Suprapubic skin (tissue), 4 donors: ENCODE data around the gene SNX9.

Source experiments
- POLR2A ChIP-seq, 2 donors: fragments of 450-650 bp; IDR thresholded peaks; one replicate each; pipeline ENCODE4 v1.6.1; 2017; ENCODE audit warnings: antibody characterized with exemption in 2 of 2, mild to moderate bottlenecking in 2 of 2, moderate library complexity in 2 of 2
- POLR2AphosphoS5 ChIP-seq, 3 donors: sonication (generic); formaldehyde crosslinking; IDR thresholded peaks; one replicate each; pipeline ENCODE4 v1.6.1; 2017; ENCODE audit warnings: antibody characterized with exemption in 3 of 3
- TF ChIP-seq, protein P1 (sequence below), 2 donors: fragments of 200-600 bp in 1 of 2; fragments of 450-650 bp in 1 of 2; sonication (generic) in 1 of 2; IDR thresholded peaks; one replicate each; pipeline ENCODE4 v1.5.1; 2016 to 2019; ENCODE audit warnings: antibody characterized with exemption in 2 of 2, mild to moderate bottlenecking in 1 of 2, moderate library complexity in 1 of 2

DNA sequence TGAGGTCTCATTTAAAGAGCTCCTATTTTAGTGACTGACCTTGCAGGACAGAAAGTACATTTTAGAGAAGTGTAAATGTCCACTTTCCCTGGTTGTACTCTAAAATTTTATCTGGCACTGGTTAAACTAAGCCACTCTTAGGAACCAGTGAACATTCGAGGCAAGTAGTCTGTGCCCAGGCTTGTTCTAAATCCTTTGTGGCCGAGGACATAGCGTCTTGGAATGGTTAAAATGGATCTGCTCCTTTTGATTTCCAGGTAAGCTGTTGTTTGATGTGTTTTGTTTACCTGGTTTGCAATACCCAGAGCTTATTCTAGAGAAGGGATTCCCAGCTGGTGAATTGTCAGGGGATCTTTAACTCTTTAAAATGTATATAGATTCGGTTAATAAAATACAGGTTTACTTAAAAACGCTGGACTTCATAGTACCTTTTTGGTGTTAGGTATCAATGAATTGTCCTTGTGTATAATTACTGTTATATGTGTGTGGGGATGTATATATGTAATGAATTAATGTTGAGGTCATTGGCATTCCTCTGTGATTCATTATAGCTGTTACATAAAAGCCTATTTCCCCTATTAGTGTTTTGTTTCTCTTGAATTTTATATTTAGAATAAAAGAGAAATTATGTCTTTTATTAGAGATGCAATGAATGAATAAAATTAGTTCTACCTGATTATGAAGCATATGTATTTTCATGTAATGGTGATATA lies 15.8 kb downstream of the SNX9 start:
- no peak for TF ChIP-seq POLR2AphosphoS5 (IDR thresholded peaks at IDR 0.05)
- TF ChIP-seq POLR2A (IDR thresholded peaks at IDR 0.05) = no peak
- TF ChIP-seq, protein P1, sequence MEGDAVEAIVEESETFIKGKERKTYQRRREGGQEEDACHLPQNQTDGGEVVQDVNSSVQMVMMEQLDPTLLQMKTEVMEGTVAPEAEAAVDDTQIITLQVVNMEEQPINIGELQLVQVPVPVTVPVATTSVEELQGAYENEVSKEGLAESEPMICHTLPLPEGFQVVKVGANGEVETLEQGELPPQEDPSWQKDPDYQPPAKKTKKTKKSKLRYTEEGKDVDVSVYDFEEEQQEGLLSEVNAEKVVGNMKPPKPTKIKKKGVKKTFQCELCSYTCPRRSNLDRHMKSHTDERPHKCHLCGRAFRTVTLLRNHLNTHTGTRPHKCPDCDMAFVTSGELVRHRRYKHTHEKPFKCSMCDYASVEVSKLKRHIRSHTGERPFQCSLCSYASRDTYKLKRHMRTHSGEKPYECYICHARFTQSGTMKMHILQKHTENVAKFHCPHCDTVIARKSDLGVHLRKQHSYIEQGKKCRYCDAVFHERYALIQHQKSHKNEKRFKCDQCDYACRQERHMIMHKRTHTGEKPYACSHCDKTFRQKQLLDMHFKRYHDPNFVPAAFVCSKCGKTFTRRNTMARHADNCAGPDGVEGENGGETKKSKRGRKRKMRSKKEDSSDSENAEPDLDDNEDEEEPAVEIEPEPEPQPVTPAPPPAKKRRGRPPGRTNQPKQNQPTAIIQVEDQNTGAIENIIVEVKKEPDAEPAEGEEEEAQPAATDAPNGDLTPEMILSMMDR (IDR thresholded peaks at IDR 0.05) = no peak
